Stimulated activated CD4-positive, alpha-beta T cell treated with anti-CD3 and anti-CD28 coated beads, Interleukin-12 subunit alpha, Interleukin-12 subunit beta, amount 100 ng/mL, for 4 hours (primary cell): Measurements from ENCODE around the gene WWP2.
"Not testable (repeated sequence)": the region's sequence is repeated elsewhere in the genome, so short reads cannot be mapped to it uniquely, and the experiment has no call there.

Experiments used
- DNase-seq: peaks from one replicate; pipeline ENCODE4 v3.0.0-alpha.2; 2020

The WWP2 gene

GRCh38 chr16:69747115-69747514 lies 15.0 kb upstream of the WWP2 start:
- no peak for DNase-seq

GRCh38 chr16:69748694-69749345 lies 13.3 kb upstream of the WWP2 start:
- no peak for DNase-seq

GRCh38 chr16:69754143-69754468 lies 8.0 kb upstream of the WWP2 start:
- no peak for DNase-seq

- peak; percentile 96 for DNase-seq
Observed at GRCh38 chr16:69754469-69755310, 7.4 kb upstream of the WWP2 start, which contains the start of gene NOB1. TSS of gene NOB1 (minus strand) at chr16:69754926. CDS start at chr16:69754910, 16 bp downstream.

- DNase-seq, result no peak
Observed at GRCh38 chr16:69756705-69757104, 5.4 kb upstream of the WWP2 start.

GRCh38 chr16:69757375-69757774 lies 4.8 kb upstream of the WWP2 start:
- DNase-seq, result not testable (repeated sequence)

- no peak for DNase-seq
Observed at GRCh38 chr16:69762814-69763598, 874 bp downstream of the WWP2 start.

- DNase-seq, result no peak
Observed at GRCh38 chr16:69763599-69763942, 1.4 kb downstream of the WWP2 start.

- DNase-seq, result no peak
Observed at GRCh38 chr16:69767459-69768229, 5.5 kb downstream of the WWP2 start.

- no peak for DNase-seq
Observed at GRCh38 chr16:69768666-69769065, 6.5 kb downstream of the WWP2 start.

- no peak for DNase-seq
Observed at GRCh38 chr16:69769404-69769803, 7.3 kb downstream of the WWP2 start.

- no peak for DNase-seq
Observed at GRCh38 chr16:69771651-69771967, 9.5 kb downstream of the WWP2 start.

GRCh38 chr16:69773260-69773947 lies 11.3 kb downstream of the WWP2 start:
- no peak for DNase-seq

GRCh38 chr16:69775563-69775962 lies 13.4 kb downstream of the WWP2 start:
- no peak for DNase-seq

- DNase-seq, result no peak
Observed at GRCh38 chr16:69779724-69780123, 17.6 kb downstream of the WWP2 start.

GRCh38 chr16:69781118-69781517 lies 19.0 kb downstream of the WWP2 start:
- DNase-seq, result no peak

GRCh38 chr16:69784586-69784985 lies 22.5 kb downstream of the WWP2 start:
- no peak for DNase-seq

- no peak for DNase-seq
Observed at GRCh38 chr16:69787883-69788282, 25.8 kb downstream of the WWP2 start.

- not testable (repeated sequence) for DNase-seq
Observed at GRCh38 chr16:69791391-69791847, 29.3 kb downstream of the WWP2 start.

GRCh38 chr16:69793526-69793925 lies 31.4 kb downstream of the WWP2 start:
- no peak for DNase-seq

- DNase-seq, result no peak
Observed at GRCh38 chr16:69794486-69794885, 32.4 kb downstream of the WWP2 start.
